WTC11 (cell line): Measurements from ENCODE around the gene LIMS1. TPM values are rescaled to one million over a fixed set of nuclear protein-coding genes. Genes with fewer than 3 reads are reported as not detected.

Source experiments
- ATAC-seq: fragments of 200-7000 bp; cut with Tn5 transposase; 2 replicates; pipeline ENCODE4 v1.10.0; 2021; ENCODE audit warnings: mild to moderate bottlenecking, moderate library complexity
- CTCF ChIA-PET: fragments of 300-600 bp; sonication (Branson Sonifier 250); formaldehyde crosslinking; loops from one replicate; lab custom pipeline; 2021; ENCODE audit warnings: antibody characterized with exemption; lab: Charles Lee
- POLR2A ChIA-PET: fragments of 350-600 bp; sonication (Branson Sonifier 250); formaldehyde crosslinking; loops from one replicate; lab custom pipeline; 2021; ENCODE audit warnings: antibody characterized with exemption; lab: Charles Lee
- DNase-seq: peaks from one replicate; pipeline ENCODE4 v3.0.0; 2021; ENCODE audit warnings: low spot score
- H3K27ac Mint-ChIP-seq: 2 replicates; pipeline ENCODE4 v1.8.0; 2021; ENCODE audit warnings: mixed read lengths
- H3K27me3 Mint-ChIP-seq: 2 replicates; pipeline ENCODE4 v1.8.0; 2021; ENCODE audit warnings: low read depth, mild to moderate bottlenecking, moderate library complexity, mixed read lengths
- H3K36me3 Mint-ChIP-seq: 2 replicates; pipeline ENCODE4 v1.8.0; 2021; ENCODE audit warnings: mixed read lengths
- H3K4me1 Mint-ChIP-seq: 2 replicates; pipeline ENCODE4 v1.8.0; 2022; ENCODE audit warnings: mixed read lengths
- H3K4me3 Mint-ChIP-seq: 2 replicates; pipeline ENCODE4 v1.8.0; 2021; ENCODE audit warnings: mild to moderate bottlenecking, moderate library complexity, mixed read lengths
- H3K9me3 Mint-ChIP-seq: 2 replicates; pipeline ENCODE4 v1.8.0; 2021; ENCODE audit warnings: mixed read lengths
- RELA ChIP-seq: sonication (generic); formaldehyde crosslinking; IDR thresholded peaks from 2 replicates; pipeline ENCODE4 v1.8.1; 2022; ENCODE audit warnings: missing genetic modification reagents, mild to moderate bottlenecking, borderline replicate concordance
- RORB ChIP-seq: fragments of 250-450 bp; sonication (Bioruptor Pico); IDR thresholded peaks from 2 replicates; pipeline ENCODE4 v1.9.0; 2021; ENCODE audit warnings: mild to moderate bottlenecking
- TP53 ChIP-seq: sonication (generic); formaldehyde crosslinking; IDR thresholded peaks from 2 replicates; pipeline ENCODE4 v1.8.1; 2023; ENCODE audit warnings: mild to moderate bottlenecking, missing genetic modification reagents
- ZNF138 ChIP-seq: sonication (generic); formaldehyde crosslinking; conservative IDR thresholded peaks from 2 replicates; pipeline ENCODE4 v1.8.1; 2022; ENCODE audit warnings: mild to moderate bottlenecking, moderate library complexity, missing genetic modification reagents
- ZNF423 ChIP-seq: fragments of 250-450 bp; sonication (Bioruptor Pico); IDR thresholded peaks from 2 replicates; pipeline ENCODE4 v2.1.2; 2022; ENCODE audit warnings: mild to moderate bottlenecking, moderate library complexity
- total RNA-seq: library from RNA; stranded (reverse); gene quantifications from 3 replicates; pipeline ENCODE4 v1.2.3, GENCODE V29; 2021
- TF ChIP-seq, protein P1 (sequence below): sonication (generic); formaldehyde crosslinking; IDR thresholded peaks from 2 replicates; pipeline ENCODE4 v1.8.0; 2022; ENCODE audit warnings: mild to moderate bottlenecking, missing genetic modification reagents
- TF ChIP-seq, protein P2 (sequence below): sonication (generic); formaldehyde crosslinking; IDR thresholded peaks from 2 replicates; pipeline ENCODE4 v1.8.0; 2023; ENCODE audit warnings: mild to moderate bottlenecking, missing genetic modification reagents
- TF ChIP-seq, protein P3 (sequence below): sonication (generic); formaldehyde crosslinking; IDR thresholded peaks from 2 replicates; pipeline ENCODE4 v1.8.0; 2023; ENCODE audit warnings: missing genetic modification reagents
- TF ChIP-seq, protein P4 (sequence below): fragments of 250-450 bp; sonication (Bioruptor Pico); IDR thresholded peaks from 2 replicates; pipeline ENCODE4 v2.1.2; 2022; ENCODE audit warnings: mild to moderate bottlenecking, moderate library complexity
- TF ChIP-seq, protein P5 (sequence below): sonication (generic); formaldehyde crosslinking; IDR thresholded peaks from 2 replicates; pipeline ENCODE4 v1.8.0; 2023; ENCODE audit warnings: missing genetic modification reagents, mild to moderate bottlenecking, borderline replicate concordance
- TF ChIP-seq, protein P6 (sequence below): sonication (generic); formaldehyde crosslinking; IDR thresholded peaks from 2 replicates; pipeline ENCODE4 v1.8.0; 2022; ENCODE audit warnings: mild to moderate bottlenecking, missing genetic modification reagents
- TF ChIP-seq, protein P7 (sequence below): sonication (generic); formaldehyde crosslinking; IDR thresholded peaks from 2 replicates; pipeline ENCODE4 v1.8.1; 2023; ENCODE audit warnings: mild to moderate bottlenecking, moderate library complexity, missing genetic modification reagents
- TF ChIP-seq, protein P8 (sequence below): sonication (generic); formaldehyde crosslinking; IDR thresholded peaks from 2 replicates; pipeline ENCODE4 v1.8.1; 2022; ENCODE audit warnings: low read depth, missing genetic modification reagents, borderline replicate concordance

Gene LIMS1
- total RNA-seq, 1 experiment from 2014 or later: 50.6 TPM

DNA sequence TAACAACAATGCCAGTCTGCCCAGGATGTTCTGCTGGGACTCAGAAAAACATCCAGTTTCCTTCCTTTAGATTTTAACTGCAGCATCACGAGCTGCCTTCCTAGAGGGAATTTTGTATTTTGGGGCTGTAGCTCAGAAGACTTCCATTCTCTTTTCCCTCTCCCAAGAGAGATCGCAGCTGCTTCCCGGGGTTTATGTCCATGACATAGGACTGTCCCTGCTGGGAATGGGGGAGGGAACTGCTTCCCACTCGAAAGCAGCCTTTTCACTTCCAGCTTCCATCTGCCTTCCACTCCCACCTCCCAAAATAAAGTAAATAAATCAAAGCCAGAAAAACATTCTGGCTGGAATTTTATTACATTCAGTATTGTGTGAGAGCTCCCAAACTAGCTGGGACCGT is 52.4 kb downstream of the LIMS1 start:
- Mint-ChIP-seq H3K27me3 (no peaks in the 10 kb centered on the region), H3K36me3 (no peaks in the 10 kb centered on the region), H3K27ac (no peak overlapping the region), H3K4me3 (no peak overlapping the region), H3K9me3 (peaks cover 5% of the 10 kb centered on the region), H3K4me1 (peaks cover 20% of the 10 kb centered on the region)
- CTCF ChIA-PET: interaction anchor here (1.1 to 5.7 kb wide), 3 partner anchors 8 to 402 kb away, joined by 3 to 42 read pairs (median 4); no protein-coding TSS in a partner anchor
- DNase-seq (no peak), ATAC-seq (no peak)
- TF ChIP-seq RELA (no peak), TP53 (CRISPR knock-in tag) (no peak)
- TF ChIP-seq, protein P1, sequence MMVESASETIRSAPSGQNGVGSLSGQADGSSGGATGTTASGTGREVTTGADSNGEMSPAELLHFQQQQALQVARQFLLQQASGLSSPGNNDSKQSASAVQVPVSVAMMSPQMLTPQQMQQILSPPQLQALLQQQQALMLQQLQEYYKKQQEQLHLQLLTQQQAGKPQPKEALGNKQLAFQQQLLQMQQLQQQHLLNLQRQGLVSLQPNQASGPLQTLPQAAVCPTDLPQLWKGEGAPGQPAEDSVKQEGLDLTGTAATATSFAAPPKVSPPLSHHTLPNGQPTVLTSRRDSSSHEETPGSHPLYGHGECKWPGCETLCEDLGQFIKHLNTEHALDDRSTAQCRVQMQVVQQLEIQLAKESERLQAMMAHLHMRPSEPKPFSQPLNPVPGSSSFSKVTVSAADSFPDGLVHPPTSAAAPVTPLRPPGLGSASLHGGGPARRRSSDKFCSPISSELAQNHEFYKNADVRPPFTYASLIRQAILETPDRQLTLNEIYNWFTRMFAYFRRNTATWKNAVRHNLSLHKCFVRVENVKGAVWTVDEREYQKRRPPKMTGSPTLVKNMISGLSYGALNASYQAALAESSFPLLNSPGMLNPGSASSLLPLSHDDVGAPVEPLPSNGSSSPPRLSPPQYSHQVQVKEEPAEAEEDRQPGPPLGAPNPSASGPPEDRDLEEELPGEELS (CRISPR knock-in tag): no peak
- TF ChIP-seq, protein P2, sequence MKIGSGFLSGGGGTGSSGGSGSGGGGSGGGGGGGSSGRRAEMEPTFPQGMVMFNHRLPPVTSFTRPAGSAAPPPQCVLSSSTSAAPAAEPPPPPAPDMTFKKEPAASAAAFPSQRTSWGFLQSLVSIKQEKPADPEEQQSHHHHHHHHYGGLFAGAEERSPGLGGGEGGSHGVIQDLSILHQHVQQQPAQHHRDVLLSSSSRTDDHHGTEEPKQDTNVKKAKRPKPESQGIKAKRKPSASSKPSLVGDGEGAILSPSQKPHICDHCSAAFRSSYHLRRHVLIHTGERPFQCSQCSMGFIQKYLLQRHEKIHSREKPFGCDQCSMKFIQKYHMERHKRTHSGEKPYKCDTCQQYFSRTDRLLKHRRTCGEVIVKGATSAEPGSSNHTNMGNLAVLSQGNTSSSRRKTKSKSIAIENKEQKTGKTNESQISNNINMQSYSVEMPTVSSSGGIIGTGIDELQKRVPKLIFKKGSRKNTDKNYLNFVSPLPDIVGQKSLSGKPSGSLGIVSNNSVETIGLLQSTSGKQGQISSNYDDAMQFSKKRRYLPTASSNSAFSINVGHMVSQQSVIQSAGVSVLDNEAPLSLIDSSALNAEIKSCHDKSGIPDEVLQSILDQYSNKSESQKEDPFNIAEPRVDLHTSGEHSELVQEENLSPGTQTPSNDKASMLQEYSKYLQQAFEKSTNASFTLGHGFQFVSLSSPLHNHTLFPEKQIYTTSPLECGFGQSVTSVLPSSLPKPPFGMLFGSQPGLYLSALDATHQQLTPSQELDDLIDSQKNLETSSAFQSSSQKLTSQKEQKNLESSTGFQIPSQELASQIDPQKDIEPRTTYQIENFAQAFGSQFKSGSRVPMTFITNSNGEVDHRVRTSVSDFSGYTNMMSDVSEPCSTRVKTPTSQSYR (CRISPR knock-in tag): no peak
- POLR2A ChIA-PET: interaction anchor here (0.6 to 1.4 kb wide), 2 partner anchors 12 to 445 kb away, joined by 3 to 4 read pairs; no protein-coding TSS in a partner anchor

DNA sequence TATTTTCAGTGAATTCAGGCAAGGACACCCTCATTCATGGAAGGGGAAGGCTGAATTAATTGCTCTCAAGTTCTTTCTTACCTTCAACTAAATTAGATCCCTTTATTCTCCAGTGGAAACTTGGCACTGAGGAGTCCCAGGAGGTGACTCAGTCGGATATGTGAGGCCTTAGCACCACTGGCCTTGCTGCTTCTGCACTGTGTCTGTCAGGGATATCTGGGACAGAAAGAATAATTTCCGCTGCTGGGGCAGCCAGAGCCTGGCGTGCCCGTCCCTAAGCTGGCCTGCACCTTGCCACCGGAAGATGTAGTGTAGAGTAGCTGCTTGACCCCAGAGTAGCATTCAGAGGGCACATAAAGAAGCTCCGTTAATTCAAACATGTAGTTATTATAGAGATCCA is 53.4 kb downstream of the LIMS1 start:
- Mint-ChIP-seq H3K4me3 (no peak overlapping the region), H3K27me3 (no peaks in the 10 kb centered on the region), H3K9me3 (peaks cover 5% of the 10 kb centered on the region), H3K4me1 (peaks cover 22% of the 10 kb centered on the region), H3K27ac (no peak overlapping the region), H3K36me3 (no peaks in the 10 kb centered on the region)
- ChIA-PET POLR2A (interaction anchor here (1.4 kb wide), 1 partner anchor 13 kb away, joined by 4 read pairs; no protein-coding TSS in a partner anchor), CTCF (interaction anchor here (1.1 to 5.7 kb wide), 2 partner anchors 49 to 403 kb away, joined by 4 to 42 read pairs; no protein-coding TSS in a partner anchor)
- DNase-seq (no peak), ATAC-seq (no peak)
- TF ChIP-seq, protein P3, sequence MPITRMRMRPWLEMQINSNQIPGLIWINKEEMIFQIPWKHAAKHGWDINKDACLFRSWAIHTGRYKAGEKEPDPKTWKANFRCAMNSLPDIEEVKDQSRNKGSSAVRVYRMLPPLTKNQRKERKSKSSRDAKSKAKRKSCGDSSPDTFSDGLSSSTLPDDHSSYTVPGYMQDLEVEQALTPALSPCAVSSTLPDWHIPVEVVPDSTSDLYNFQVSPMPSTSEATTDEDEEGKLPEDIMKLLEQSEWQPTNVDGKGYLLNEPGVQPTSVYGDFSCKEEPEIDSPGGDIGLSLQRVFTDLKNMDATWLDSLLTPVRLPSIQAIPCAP (CRISPR knock-in tag): no peak
- TF ChIP-seq RORB (no peak), ZNF423 (CRISPR knock-in tag) (no peak), ZNF138 (CRISPR knock-in tag) (no peak)
- TF ChIP-seq, protein P4, sequence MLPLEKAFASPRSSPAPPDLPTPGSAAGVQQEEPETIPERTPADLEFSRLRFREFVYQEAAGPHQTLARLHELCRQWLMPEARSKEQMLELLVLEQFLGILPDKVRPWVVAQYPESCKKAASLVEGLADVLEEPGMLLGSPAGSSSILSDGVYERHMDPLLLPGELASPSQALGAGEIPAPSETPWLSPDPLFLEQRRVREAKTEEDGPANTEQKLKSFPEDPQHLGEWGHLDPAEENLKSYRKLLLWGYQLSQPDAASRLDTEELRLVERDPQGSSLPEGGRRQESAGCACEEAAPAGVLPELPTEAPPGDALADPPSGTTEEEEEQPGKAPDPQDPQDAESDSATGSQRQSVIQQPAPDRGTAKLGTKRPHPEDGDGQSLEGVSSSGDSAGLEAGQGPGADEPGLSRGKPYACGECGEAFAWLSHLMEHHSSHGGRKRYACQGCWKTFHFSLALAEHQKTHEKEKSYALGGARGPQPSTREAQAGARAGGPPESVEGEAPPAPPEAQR (CRISPR knock-in tag): no peak
- TF ChIP-seq, protein P5, sequence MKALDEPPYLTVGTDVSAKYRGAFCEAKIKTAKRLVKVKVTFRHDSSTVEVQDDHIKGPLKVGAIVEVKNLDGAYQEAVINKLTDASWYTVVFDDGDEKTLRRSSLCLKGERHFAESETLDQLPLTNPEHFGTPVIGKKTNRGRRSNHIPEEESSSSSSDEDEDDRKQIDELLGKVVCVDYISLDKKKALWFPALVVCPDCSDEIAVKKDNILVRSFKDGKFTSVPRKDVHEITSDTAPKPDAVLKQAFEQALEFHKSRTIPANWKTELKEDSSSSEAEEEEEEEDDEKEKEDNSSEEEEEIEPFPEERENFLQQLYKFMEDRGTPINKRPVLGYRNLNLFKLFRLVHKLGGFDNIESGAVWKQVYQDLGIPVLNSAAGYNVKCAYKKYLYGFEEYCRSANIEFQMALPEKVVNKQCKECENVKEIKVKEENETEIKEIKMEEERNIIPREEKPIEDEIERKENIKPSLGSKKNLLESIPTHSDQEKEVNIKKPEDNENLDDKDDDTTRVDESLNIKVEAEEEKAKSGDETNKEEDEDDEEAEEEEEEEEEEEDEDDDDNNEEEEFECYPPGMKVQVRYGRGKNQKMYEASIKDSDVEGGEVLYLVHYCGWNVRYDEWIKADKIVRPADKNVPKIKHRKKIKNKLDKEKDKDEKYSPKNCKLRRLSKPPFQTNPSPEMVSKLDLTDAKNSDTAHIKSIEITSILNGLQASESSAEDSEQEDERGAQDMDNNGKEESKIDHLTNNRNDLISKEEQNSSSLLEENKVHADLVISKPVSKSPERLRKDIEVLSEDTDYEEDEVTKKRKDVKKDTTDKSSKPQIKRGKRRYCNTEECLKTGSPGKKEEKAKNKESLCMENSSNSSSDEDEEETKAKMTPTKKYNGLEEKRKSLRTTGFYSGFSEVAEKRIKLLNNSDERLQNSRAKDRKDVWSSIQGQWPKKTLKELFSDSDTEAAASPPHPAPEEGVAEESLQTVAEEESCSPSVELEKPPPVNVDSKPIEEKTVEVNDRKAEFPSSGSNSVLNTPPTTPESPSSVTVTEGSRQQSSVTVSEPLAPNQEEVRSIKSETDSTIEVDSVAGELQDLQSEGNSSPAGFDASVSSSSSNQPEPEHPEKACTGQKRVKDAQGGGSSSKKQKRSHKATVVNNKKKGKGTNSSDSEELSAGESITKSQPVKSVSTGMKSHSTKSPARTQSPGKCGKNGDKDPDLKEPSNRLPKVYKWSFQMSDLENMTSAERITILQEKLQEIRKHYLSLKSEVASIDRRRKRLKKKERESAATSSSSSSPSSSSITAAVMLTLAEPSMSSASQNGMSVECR: no peak
- TF ChIP-seq, protein P6, sequence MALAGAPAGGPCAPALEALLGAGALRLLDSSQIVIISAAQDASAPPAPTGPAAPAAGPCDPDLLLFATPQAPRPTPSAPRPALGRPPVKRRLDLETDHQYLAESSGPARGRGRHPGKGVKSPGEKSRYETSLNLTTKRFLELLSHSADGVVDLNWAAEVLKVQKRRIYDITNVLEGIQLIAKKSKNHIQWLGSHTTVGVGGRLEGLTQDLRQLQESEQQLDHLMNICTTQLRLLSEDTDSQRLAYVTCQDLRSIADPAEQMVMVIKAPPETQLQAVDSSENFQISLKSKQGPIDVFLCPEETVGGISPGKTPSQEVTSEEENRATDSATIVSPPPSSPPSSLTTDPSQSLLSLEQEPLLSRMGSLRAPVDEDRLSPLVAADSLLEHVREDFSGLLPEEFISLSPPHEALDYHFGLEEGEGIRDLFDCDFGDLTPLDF: no peak
- TF ChIP-seq, protein P7, sequence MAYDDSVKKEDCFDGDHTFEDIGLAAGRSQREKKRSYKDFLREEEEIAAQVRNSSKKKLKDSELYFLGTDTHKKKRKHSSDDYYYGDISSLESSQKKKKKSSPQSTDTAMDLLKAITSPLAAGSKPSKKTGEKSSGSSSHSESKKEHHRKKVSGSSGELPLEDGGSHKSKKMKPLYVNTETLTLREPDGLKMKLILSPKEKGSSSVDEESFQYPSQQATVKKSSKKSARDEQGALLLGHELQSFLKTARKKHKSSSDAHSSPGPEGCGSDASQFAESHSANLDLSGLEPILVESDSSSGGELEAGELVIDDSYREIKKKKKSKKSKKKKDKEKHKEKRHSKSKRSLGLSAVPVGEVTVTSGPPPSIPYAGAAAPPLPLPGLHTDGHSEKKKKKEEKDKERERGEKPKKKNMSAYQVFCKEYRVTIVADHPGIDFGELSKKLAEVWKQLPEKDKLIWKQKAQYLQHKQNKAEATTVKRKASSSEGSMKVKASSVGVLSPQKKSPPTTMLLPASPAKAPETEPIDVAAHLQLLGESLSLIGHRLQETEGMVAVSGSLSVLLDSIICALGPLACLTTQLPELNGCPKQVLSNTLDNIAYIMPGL: no peak
- TF ChIP-seq, protein P8, sequence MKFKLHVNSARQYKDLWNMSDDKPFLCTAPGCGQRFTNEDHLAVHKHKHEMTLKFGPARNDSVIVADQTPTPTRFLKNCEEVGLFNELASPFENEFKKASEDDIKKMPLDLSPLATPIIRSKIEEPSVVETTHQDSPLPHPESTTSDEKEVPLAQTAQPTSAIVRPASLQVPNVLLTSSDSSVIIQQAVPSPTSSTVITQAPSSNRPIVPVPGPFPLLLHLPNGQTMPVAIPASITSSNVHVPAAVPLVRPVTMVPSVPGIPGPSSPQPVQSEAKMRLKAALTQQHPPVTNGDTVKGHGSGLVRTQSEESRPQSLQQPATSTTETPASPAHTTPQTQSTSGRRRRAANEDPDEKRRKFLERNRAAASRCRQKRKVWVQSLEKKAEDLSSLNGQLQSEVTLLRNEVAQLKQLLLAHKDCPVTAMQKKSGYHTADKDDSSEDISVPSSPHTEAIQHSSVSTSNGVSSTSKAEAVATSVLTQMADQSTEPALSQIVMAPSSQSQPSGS (CRISPR knock-in tag): no peak
